Fibroblast of lung (primary cell): ENCODE measurements around the gene KIAA1755. TPM values are rescaled to one million over a fixed set of nuclear protein-coding genes. Genes with fewer than 3 reads are reported as not detected.

Experiments used
- DNase-seq, 2 donors: peaks; one replicate each; pipeline versions ENCODE4 v3.0.0 to v3.0.0-alpha.2; 2010; ENCODE audit warnings: low read depth in 2 of 2
- H2AFZ ChIP-seq: 2 replicates; pipeline ENCODE4 v1.5.1; 2012; ENCODE audit warnings: low read length, control low read depth, inconsistent platforms
- H3K27ac ChIP-seq: 2 replicates; pipeline ENCODE4 v1.5.1; 2011; ENCODE audit warnings: low read length, control low read depth; ENCODE audit not compliant: insufficient read depth
- H3K27me3 ChIP-seq: 2 replicates; pipeline ENCODE4 v1.5.1; 2011; ENCODE audit warnings: mild to moderate bottlenecking, low read length; ENCODE audit not compliant: control insufficient read depth, insufficient read depth
- H3K36me3 ChIP-seq: 2 replicates; pipeline ENCODE4 v1.5.1; 2011; ENCODE audit warnings: low read length; ENCODE audit not compliant: control insufficient read depth, insufficient read depth
- H3K4me1 ChIP-seq: 2 replicates; pipeline ENCODE4 v1.5.1; 2011; ENCODE audit warnings: low read length; ENCODE audit not compliant: control insufficient read depth, insufficient read depth; ENCODE audit errors: extremely low read depth
- H3K4me2 ChIP-seq: 2 replicates; pipeline ENCODE4 v1.5.1; 2011; ENCODE audit warnings: low read length, control low read depth; ENCODE audit not compliant: insufficient read depth; ENCODE audit errors: extremely low read depth
- H3K4me3 ChIP-seq, 4 experiments: fragments of 200-600 bp in 1 of 4; sonication (generic) in 1 of 4; replicated peaks in 1 of 4; 2 replicates each; pipeline ENCODE4 v1.5.1; 2011 to 2016; ENCODE audit warnings: low read length in 4 of 4, low read depth in 3 of 4, mild to moderate bottlenecking in 3 of 4, control low read depth in 2 of 4, inconsistent platforms in 1 of 4, mixed read lengths in 1 of 4; ENCODE audit not compliant: insufficient read depth in 1 of 4; ENCODE audit errors: control extremely low read depth in 1 of 4
- H3K79me2 ChIP-seq: 2 replicates; pipeline ENCODE4 v1.5.1; 2012; ENCODE audit warnings: mild to moderate bottlenecking, low read length, inconsistent platforms; ENCODE audit not compliant: control insufficient read depth, insufficient read depth
- H3K9ac ChIP-seq: 2 replicates; pipeline ENCODE4 v1.5.1; 2011; ENCODE audit warnings: mild to moderate bottlenecking, low read length, control low read depth; ENCODE audit not compliant: insufficient read depth
- H3K9me3 ChIP-seq: 2 replicates; pipeline ENCODE4 v1.5.1; 2012; ENCODE audit warnings: low read depth, low read length; ENCODE audit not compliant: control insufficient read depth, insufficient read depth
- H4K20me1 ChIP-seq: 2 replicates; pipeline ENCODE4 v1.5.1; 2011; ENCODE audit warnings: low read length; ENCODE audit not compliant: control insufficient read depth, insufficient read depth; ENCODE audit errors: extremely low read depth
- EZH2 ChIP-seq: IDR thresholded peaks from 2 replicates; pipeline ENCODE4 v1.5.1; 2012; ENCODE audit warnings: low read length, control low read depth, mild to moderate bottlenecking; ENCODE audit errors: missing control alignments
- polyA plus RNA-seq, 2 donors: library from polyadenylated mRNA; depleted of rRNA in 1 of 2; stranded (reverse) in 1 of 2; unstranded in 1 of 2; fragments of >200 nt; gene quantifications; 2 replicates each; pipeline ENCODE4 v1.2.1, GENCODE V29; 2011 to 2012; ENCODE audit warnings: missing spikeins in 1 of 2
- total RNA-seq: library from RNA; depleted of rRNA; stranded (reverse); fragments of >200 nt; gene quantifications from 2 replicates; pipeline ENCODE4 v1.2.1, GENCODE V29; 2014
- TF ChIP-seq, protein P1 (sequence below), 2 donors: IDR thresholded peaks in 1 of 2; conservative IDR thresholded peaks in 1 of 2; 1 replicate in 1 of 2; 2 replicates in 1 of 2; pipeline ENCODE4 v1.5.1; 2011 to 2012; ENCODE audit warnings: low read length in 2 of 2, control low read depth in 1 of 2, inconsistent platforms in 1 of 2, low read depth in 1 of 2, mild to moderate bottlenecking in 1 of 2

KIAA1755 gene
- total and polyA plus RNA-seq, 2 donors (not counting 1 experiment from before 2014, with no cell fraction given), result 0.60 to 2.8 TPM

DNA sequence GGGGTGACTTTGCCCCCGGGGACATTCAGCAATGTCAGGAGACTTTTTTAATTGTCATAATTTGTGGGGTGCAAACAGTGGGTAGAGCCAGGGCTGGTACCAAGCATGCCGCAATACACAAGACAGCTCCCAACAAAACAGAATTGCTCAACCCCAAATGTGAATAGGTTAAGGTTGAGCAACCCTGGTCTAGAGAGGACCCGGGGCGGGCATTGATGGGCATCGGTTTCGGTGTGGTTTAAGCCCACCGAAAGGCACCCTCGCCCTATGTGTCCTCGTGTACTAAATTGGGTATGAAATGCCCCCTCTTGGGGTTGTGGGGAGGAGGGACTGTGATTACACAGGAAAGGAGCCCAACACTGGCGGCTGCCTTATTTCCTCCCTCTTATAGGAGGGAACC, 36.0 kb downstream of the KIAA1755 start:
- no peaks in the 10 kb centered on the region for H3K36me3 ChIP-seq
- no peak overlapping the region for H3K4me2 ChIP-seq
- DNase-seq, result no peak
- no peaks in the 10 kb centered on the region for H3K9me3 ChIP-seq
- H2AFZ ChIP-seq, result no peak overlapping the region
- H3K27me3 ChIP-seq, result no peaks in the 10 kb centered on the region
- no peak overlapping the region for H3K9ac ChIP-seq
- no peak overlapping the region for H3K27ac ChIP-seq
- TF ChIP-seq, protein P1, sequence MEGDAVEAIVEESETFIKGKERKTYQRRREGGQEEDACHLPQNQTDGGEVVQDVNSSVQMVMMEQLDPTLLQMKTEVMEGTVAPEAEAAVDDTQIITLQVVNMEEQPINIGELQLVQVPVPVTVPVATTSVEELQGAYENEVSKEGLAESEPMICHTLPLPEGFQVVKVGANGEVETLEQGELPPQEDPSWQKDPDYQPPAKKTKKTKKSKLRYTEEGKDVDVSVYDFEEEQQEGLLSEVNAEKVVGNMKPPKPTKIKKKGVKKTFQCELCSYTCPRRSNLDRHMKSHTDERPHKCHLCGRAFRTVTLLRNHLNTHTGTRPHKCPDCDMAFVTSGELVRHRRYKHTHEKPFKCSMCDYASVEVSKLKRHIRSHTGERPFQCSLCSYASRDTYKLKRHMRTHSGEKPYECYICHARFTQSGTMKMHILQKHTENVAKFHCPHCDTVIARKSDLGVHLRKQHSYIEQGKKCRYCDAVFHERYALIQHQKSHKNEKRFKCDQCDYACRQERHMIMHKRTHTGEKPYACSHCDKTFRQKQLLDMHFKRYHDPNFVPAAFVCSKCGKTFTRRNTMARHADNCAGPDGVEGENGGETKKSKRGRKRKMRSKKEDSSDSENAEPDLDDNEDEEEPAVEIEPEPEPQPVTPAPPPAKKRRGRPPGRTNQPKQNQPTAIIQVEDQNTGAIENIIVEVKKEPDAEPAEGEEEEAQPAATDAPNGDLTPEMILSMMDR (conservative IDR thresholded peaks at IDR 0.05 in 1 of 2, IDR thresholded peaks at IDR 0.05 in 1 of 2; ENCODE audit: low read depth in 1 of 2, low read length in 2 of 2), result no peak
- no peak for TF ChIP-seq EZH2
- no peaks in the 10 kb centered on the region for H4K20me1 ChIP-seq
- peaks cover 2% of the 10 kb centered on the region for H3K4me1 ChIP-seq
- no peak overlapping the region for H3K4me3 ChIP-seq
- no peaks in the 10 kb centered on the region for H3K79me2 ChIP-seq

DNA sequence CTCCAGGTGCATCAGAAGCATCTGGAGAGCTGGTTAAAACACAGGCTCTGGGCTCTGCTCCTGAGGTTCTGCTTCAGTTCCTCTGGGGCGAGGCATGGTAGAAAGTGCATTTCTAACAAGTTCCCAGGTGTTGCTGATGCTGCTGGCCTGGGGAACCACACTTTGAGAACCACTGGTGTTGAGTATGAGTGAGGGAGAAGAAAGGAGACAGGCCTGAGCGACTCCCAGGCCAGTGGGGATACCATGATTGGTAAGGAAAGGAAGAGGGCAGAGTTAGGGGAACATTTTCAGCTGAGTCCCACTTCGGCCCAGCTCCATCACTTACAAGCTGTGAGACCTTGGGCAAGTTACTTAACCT, 36.8 kb downstream of the KIAA1755 start:
- Histone ChIP-seq H4K20me1 (no peaks in the 10 kb centered on the region), H3K27ac (no peak overlapping the region), H3K9ac (no peak overlapping the region), H3K4me2 (no peak overlapping the region), H3K4me1 (peaks cover 8% of the 10 kb centered on the region), H3K4me3 (no peak overlapping the region), H3K79me2 (no peaks in the 10 kb centered on the region), H3K9me3 (no peaks in the 10 kb centered on the region), H3K36me3 (no peaks in the 10 kb centered on the region), H3K27me3 (no peaks in the 10 kb centered on the region), H2AFZ (no peak overlapping the region)
- DNase-seq, result no peak
- TF ChIP-seq, protein P1 (conservative IDR thresholded peaks at IDR 0.05 in 1 of 2, IDR thresholded peaks at IDR 0.05 in 1 of 2; ENCODE audit: low read depth in 1 of 2, low read length in 2 of 2), result no peak
- TF ChIP-seq EZH2, result no peak

DNA sequence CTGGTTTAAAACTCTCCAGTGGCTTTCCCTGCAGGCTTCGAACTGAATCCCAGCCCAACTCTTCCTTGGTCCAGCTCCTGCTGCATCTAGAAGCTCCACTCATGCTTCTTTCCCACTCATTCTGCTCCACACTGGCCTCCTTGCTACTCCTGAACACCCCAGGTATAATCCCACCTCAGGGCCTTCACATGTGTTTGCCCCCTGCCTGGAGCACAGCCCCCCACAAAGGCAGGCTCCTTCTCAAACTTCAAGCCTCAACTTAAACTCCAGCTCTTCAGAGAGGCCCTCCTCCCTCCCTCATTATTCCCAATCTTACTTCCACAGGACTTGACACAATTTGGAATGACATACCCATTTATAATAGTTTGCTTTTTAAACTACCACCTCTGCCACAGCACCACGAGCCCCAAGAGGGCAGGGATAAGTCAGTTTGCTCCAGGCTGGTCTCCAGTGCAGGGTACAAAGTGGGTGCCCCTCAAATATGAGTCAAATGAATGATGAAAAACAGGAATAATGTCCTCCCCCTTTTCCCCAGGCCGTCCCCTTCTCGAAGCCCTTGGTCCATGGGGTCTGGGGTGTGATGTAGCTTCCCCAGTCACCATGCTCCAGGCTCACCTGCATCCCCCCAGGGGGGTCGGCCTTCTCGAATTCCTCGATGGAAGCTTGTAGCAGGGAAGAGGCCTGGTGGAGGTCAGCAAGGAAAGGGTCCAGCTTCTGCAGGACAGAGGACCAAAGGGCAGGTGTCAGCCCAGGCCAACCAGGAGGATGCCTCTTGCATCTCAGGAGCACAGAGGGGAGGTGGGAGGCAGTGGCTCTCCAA, 37.4 kb downstream of the KIAA1755 start:
- peaks cover 14% of the 10 kb centered on the region for H3K4me1 ChIP-seq
- no peaks in the 10 kb centered on the region for H4K20me1 ChIP-seq
- H3K4me2 ChIP-seq, result no peak overlapping the region
- H2AFZ ChIP-seq, result no peak overlapping the region
- no peak overlapping the region for H3K27ac ChIP-seq
- H3K27me3 ChIP-seq, result no peaks in the 10 kb centered on the region
- no peaks in the 10 kb centered on the region for H3K9me3 ChIP-seq
- DNase-seq, result no peak
- no peak for TF ChIP-seq EZH2
- TF ChIP-seq, protein P1 (conservative IDR thresholded peaks at IDR 0.05 in 1 of 2, IDR thresholded peaks at IDR 0.05 in 1 of 2; ENCODE audit: low read depth in 1 of 2, low read length in 2 of 2), result no peak
- H3K36me3 ChIP-seq, result no peaks in the 10 kb centered on the region
- H3K79me2 ChIP-seq, result no peaks in the 10 kb centered on the region
- H3K9ac ChIP-seq, result no peak overlapping the region
- no peak overlapping the region for H3K4me3 ChIP-seq
